Left ventricle myocardium inferior (tissue), 1 donor: ENCODE results near the gene ZNF503. TPM values are rescaled to one million over a fixed set of nuclear protein-coding genes. Genes with fewer than 3 reads are reported as not detected.

Experiments used
- DNase-seq: peaks from one replicate; pipeline ENCODE4 v3.0.0-alpha.2; 2020
- H3K27ac ChIP-seq: fragments of 200-600 bp; replicated peaks from 2 replicates; pipeline ENCODE4 v1.8.0; 2021
- H3K27me3 ChIP-seq: fragments of 200-600 bp; 2 replicates; pipeline ENCODE4 v1.8.0; 2021; ENCODE audit warnings: low read depth
- H3K36me3 ChIP-seq: fragments of 200-600 bp; 2 replicates; pipeline ENCODE4 v1.8.0; 2021
- H3K4me1 ChIP-seq: fragments of 200-600 bp; 2 replicates; pipeline ENCODE4 v1.8.0; 2021
- H3K4me3 ChIP-seq: fragments of 200-600 bp; 2 replicates; pipeline ENCODE4 v1.8.0; 2021; ENCODE audit warnings: mild to moderate bottlenecking, moderate library complexity
- H3K9me3 ChIP-seq: fragments of 200-600 bp; replicated peaks from 2 replicates; pipeline ENCODE4 v1.8.0; 2021
- intact Hi-C: fragments of 100-400 bp; cut with micrococcal nuclease; formaldehyde crosslinking; loops from one replicate; pipeline ENCODE4 v1.11.0; 2022
- total RNA-seq: library from RNA; stranded (reverse); fragmentation: NEBNext Ultra II Directional; extraction: Animal tissue kit (Norgen Biotek cat#: 25700); gene quantifications from one replicate; pipeline ENCODE4 v1.2.1, GENCODE V29; 2021
- TF ChIP-seq, protein P1 (sequence below): fragments of 200-600 bp; IDR thresholded peaks from 2 replicates; pipeline ENCODE4 v1.8.0; 2021; ENCODE audit warnings: antibody characterized with exemption, mild to moderate bottlenecking, borderline replicate concordance
- donor health status: DM: no; HTN: yes; CAD: no; lungs with severe emphysema.

The ZNF503 gene
- total RNA-seq, 1 donor from 2014 or later, result 5.9 TPM

- TF ChIP-seq, protein P1, sequence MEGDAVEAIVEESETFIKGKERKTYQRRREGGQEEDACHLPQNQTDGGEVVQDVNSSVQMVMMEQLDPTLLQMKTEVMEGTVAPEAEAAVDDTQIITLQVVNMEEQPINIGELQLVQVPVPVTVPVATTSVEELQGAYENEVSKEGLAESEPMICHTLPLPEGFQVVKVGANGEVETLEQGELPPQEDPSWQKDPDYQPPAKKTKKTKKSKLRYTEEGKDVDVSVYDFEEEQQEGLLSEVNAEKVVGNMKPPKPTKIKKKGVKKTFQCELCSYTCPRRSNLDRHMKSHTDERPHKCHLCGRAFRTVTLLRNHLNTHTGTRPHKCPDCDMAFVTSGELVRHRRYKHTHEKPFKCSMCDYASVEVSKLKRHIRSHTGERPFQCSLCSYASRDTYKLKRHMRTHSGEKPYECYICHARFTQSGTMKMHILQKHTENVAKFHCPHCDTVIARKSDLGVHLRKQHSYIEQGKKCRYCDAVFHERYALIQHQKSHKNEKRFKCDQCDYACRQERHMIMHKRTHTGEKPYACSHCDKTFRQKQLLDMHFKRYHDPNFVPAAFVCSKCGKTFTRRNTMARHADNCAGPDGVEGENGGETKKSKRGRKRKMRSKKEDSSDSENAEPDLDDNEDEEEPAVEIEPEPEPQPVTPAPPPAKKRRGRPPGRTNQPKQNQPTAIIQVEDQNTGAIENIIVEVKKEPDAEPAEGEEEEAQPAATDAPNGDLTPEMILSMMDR, result no peak
- H3K4me1 ChIP-seq, result peaks cover 47% of the 10 kb centered on the region
- no peaks in the 10 kb centered on the region for H3K9me3 ChIP-seq
- no peaks in the 10 kb centered on the region for H3K36me3 ChIP-seq
- H3K27me3 ChIP-seq, result no peaks in the 10 kb centered on the region
- no peak for DNase-seq
- H3K27ac ChIP-seq, result peak overlapping the region; percentile 87
- no peak overlapping the region for H3K4me3 ChIP-seq
- intact Hi-C loops, result no loop called here
These were observed 25.3 kb upstream of the ZNF503 start for GRCh38 chr10:75426880-75427279.

GRCh38 chr10:75425291-75426079 lies 23.9 kb upstream of the ZNF503 start:
- intact Hi-C loops, result no loop called here

GRCh38 chr10:75424571-75424970 lies 23.0 kb upstream of the ZNF503 start:
- Histone ChIP-seq H3K36me3 (no peaks in the 10 kb centered on the region), H3K4me1 (peaks cover 25% of the 10 kb centered on the region), H3K9me3 (no peaks in the 10 kb centered on the region), H3K27me3 (no peaks in the 10 kb centered on the region), H3K27ac (no peak overlapping the region), H3K4me3 (no peak overlapping the region)
- TF ChIP-seq, protein P1, result no peak
- DNase-seq, result no peak
- intact Hi-C loops, result no loop called here

More at GRCh38 chr10:75425291-75426079, 23.9 kb upstream of the ZNF503 start:
- DNase-seq, result no peak
- no peak overlapping the region for H3K4me3 ChIP-seq
- TF ChIP-seq, protein P1, result no peak
- H3K27me3 ChIP-seq, result no peaks in the 10 kb centered on the region
- H3K27ac ChIP-seq, result no peak overlapping the region
- H3K4me1 ChIP-seq, result peaks cover 34% of the 10 kb centered on the region
- H3K9me3 ChIP-seq, result no peaks in the 10 kb centered on the region
- H3K36me3 ChIP-seq, result no peaks in the 10 kb centered on the region

DNA sequence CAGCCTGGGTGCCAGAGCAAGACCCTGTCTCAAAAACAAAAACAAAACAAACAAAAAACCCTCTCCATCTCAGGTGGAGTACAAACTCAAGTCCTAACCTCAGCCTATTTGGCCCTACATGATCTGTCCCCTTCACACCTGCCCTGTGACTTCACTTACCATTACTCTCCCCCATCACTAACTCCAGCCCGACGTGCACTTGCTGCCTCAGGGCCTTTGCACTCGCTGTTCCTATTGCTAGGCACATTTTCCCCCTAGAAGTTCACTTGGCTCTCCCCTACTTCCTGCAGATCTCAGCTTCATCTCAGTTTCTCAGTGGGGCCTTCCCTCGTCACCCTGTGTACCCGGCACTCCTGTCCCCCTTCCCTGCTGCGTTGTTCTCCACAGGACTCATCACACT lies 21.3 kb upstream of the ZNF503 start:
- Histone ChIP-seq H3K27me3 (no peaks in the 10 kb centered on the region), H3K4me3 (no peak overlapping the region), H3K27ac (no peak overlapping the region), H3K4me1 (peaks cover 10% of the 10 kb centered on the region), H3K36me3 (no peaks in the 10 kb centered on the region), H3K9me3 (no peaks in the 10 kb centered on the region)
- TF ChIP-seq, protein P1, result no peak
- no peak for DNase-seq
- intact Hi-C loops, result no loop called here

GRCh38 chr10:75418712-75419111 lies 17.1 kb upstream of the ZNF503 start:
- intact Hi-C loops, result no loop called here
- H3K36me3 ChIP-seq, result no peaks in the 10 kb centered on the region
- TF ChIP-seq, protein P1, result no peak

More at GRCh38 chr10:75418712-75419111, 17.1 kb upstream of the ZNF503 start:
- Histone ChIP-seq H3K27ac (no peak overlapping the region), H3K27me3 (no peaks in the 10 kb centered on the region), H3K9me3 (no peaks in the 10 kb centered on the region), H3K4me1 (no peaks in the 10 kb centered on the region), H3K4me3 (no peak overlapping the region)
- DNase-seq, result no peak
